CD14-positive monocyte (primary cell): ENCODE measurements around the gene C6orf47. TPM values are rescaled to one million over a fixed set of nuclear protein-coding genes. Genes with fewer than 3 reads are reported as not detected.

Experiments
- DNase-seq, 3 donors: peaks; one replicate each; pipeline ENCODE4 v3.0.0-alpha.2; 2011 to 2022
- H2AFZ ChIP-seq: 2 replicates; pipeline ENCODE4 v1.6.0; 2012; ENCODE audit warnings: mild to moderate bottlenecking, low read depth, low read length, inconsistent platforms; ENCODE audit not compliant: insufficient read depth, poor library complexity, severe bottlenecking
- H3K27ac ChIP-seq, 2 donors: 1 replicate in 1 of 2; 2 replicates in 1 of 2; pipeline ENCODE4 v1.5.1; 2012 to 2013; ENCODE audit warnings: low read length in 2 of 2, control low read depth in 1 of 2, inconsistent platforms in 1 of 2, low read depth in 1 of 2, mild to moderate bottlenecking in 1 of 2
- H3K27me3 ChIP-seq, 2 donors: one replicate each; pipeline versions ENCODE4 v1.6.0 to v1.6.1; 2011 to 2013; ENCODE audit warnings: low read length in 2 of 2; ENCODE audit not compliant: control insufficient read depth in 2 of 2, insufficient read depth in 2 of 2
- H3K36me3 ChIP-seq, 2 donors: replicated peaks in 1 of 2; 1 replicate in 1 of 2; 2 replicates in 1 of 2; pipeline versions ENCODE4 v1.5.1 to v1.6.1; 2012 to 2013; ENCODE audit warnings: low read length in 2 of 2, control low read depth in 1 of 2, inconsistent platforms in 1 of 2, mild to moderate bottlenecking in 1 of 2; ENCODE audit not compliant: insufficient read depth in 2 of 2, control insufficient read depth in 1 of 2
- H3K4me1 ChIP-seq, 2 donors: 1 replicate in 1 of 2; 2 replicates in 1 of 2; pipeline versions ENCODE4 v1.5.1 to v1.6.1; 2012 to 2013; ENCODE audit warnings: low read length in 2 of 2, control low read depth in 1 of 2, inconsistent platforms in 1 of 2, mild to moderate bottlenecking in 1 of 2, moderate library complexity in 1 of 2; ENCODE audit not compliant: insufficient read depth in 2 of 2, control insufficient read depth in 1 of 2
- H3K4me2 ChIP-seq: replicated peaks from 2 replicates; pipeline ENCODE3; 2012; ENCODE audit warnings: low read length, moderate library complexity, mild to moderate bottlenecking; ENCODE audit not compliant: poor library complexity, severe bottlenecking; ENCODE audit errors: extremely low read depth
- H3K4me3 ChIP-seq, 3 experiments: fragments of 200-600 bp in 1 of 3; sonication (generic) in 1 of 3; replicated peaks in 1 of 3; 1 replicate in 2 of 3; 2 replicates in 1 of 3; pipeline ENCODE4 v1.5.1; 2011 to 2013; ENCODE audit warnings: low read length in 3 of 3, mild to moderate bottlenecking in 3 of 3, control low read depth in 2 of 3, low read depth in 2 of 3, inconsistent platforms in 1 of 3, moderate library complexity in 1 of 3
- H3K79me2 ChIP-seq: 2 replicates; pipeline ENCODE4 v1.6.0; 2012; ENCODE audit warnings: mild to moderate bottlenecking, control low read depth, inconsistent platforms, low read length, moderate library complexity; ENCODE audit not compliant: insufficient read depth
- H3K9ac ChIP-seq: 2 replicates; pipeline ENCODE4 v1.6.0; 2017; ENCODE audit warnings: low read length, mild to moderate bottlenecking; ENCODE audit not compliant: insufficient read depth, poor library complexity, severe bottlenecking
- H3K9me3 ChIP-seq, 2 donors: replicated peaks in 1 of 2; 1 replicate in 1 of 2; 2 replicates in 1 of 2; pipeline versions ENCODE4 v1.5.1 to v1.6.1; 2012 to 2013; ENCODE audit warnings: low read length in 2 of 2, control low read depth in 1 of 2; ENCODE audit not compliant: control insufficient read depth in 1 of 2, insufficient read depth in 1 of 2
- H4K20me1 ChIP-seq: 2 replicates; pipeline ENCODE4 v1.6.0; 2012; ENCODE audit warnings: mild to moderate bottlenecking, low read length, control low read depth, moderate library complexity; ENCODE audit not compliant: insufficient read depth
- H3K27ac Mint-ChIP-seq, 7 donors: one replicate each; pipeline ENCODE4 v1.8.0; 2020; ENCODE audit warnings: mild to moderate bottlenecking in 7 of 7, mixed read lengths in 7 of 7, moderate library complexity in 6 of 7, inconsistent platforms in 2 of 7
- H3K27me3 Mint-ChIP-seq, 3 donors: one replicate each; pipeline ENCODE4 v1.8.0; 2021 to 2022; ENCODE audit warnings: low read depth in 3 of 3, mild to moderate bottlenecking in 3 of 3, mixed read lengths in 3 of 3, moderate library complexity in 3 of 3, inconsistent platforms in 1 of 3
- H3K36me3 Mint-ChIP-seq, 2 donors: one replicate each; pipeline ENCODE4 v1.8.0; 2020; ENCODE audit warnings: mixed read lengths in 2 of 2, inconsistent platforms in 1 of 2, mild to moderate bottlenecking in 1 of 2
- H3K4me1 Mint-ChIP-seq: one replicate; pipeline ENCODE4 v1.8.0; 2020; ENCODE audit warnings: mild to moderate bottlenecking, mixed read lengths
- H3K4me3 Mint-ChIP-seq, 2 donors: one replicate each; pipeline ENCODE4 v1.8.0; 2020; ENCODE audit warnings: mild to moderate bottlenecking in 2 of 2, mixed read lengths in 2 of 2, moderate library complexity in 1 of 2
- H3K9me3 Mint-ChIP-seq, 7 donors: one replicate each; pipeline ENCODE4 v1.8.0; 2020 to 2022; ENCODE audit warnings: mixed read lengths in 7 of 7, mild to moderate bottlenecking in 6 of 7, moderate library complexity in 6 of 7, inconsistent platforms in 2 of 7
- CTCF ChIP-seq: fragments of 200-600 bp; IDR thresholded peaks from one replicate; pipeline ENCODE4 v1.8.0; 2022; ENCODE audit warnings: antibody characterized with exemption, mild to moderate bottlenecking
- WGBS: methylation state at CpG from one replicate; pipeline ENCODE4 v1.1.5; 2013; ENCODE audit warnings: missing lambda C conversion rate; ENCODE audit not compliant: insufficient coverage; 5-methylcytosine and 5-hydroxymethylcytosine counted together
- intact Hi-C, 2 donors: fragments of 100-400 bp; cut with micrococcal nuclease; formaldehyde crosslinking; loops; one replicate each; pipeline versions ENCODE4 v1.15.0 to v1.15.1; 2023
- polyA plus RNA-seq, 3 donors: library from polyadenylated mRNA; depleted of rRNA in 1 of 3; unstranded in 2 of 3; stranded (reverse) in 1 of 3; fragments of 300-500 nt in 2 of 3; fragments of >200 nt in 1 of 3; fragmentation: Illumina TruSeq in 2 of 3; gene quantifications; 1 replicate in 2 of 3; 2 replicates in 1 of 3; pipeline ENCODE4 v1.2.3, GENCODE V29; 2012 to 2021

C6orf47 gene
- polyA plus RNA-seq, 3 donors, result 8.0 to 23.4 (median 18.1) TPM

- H3K4me3 ChIP-seq, result no peak overlapping the region
- H3K4me3 Mint-ChIP-seq, result no peak overlapping the region
- no peaks in the 10 kb centered on the region for H3K9me3 ChIP-seq
- H2AFZ ChIP-seq, result no peak overlapping the region
- H3K9me3 Mint-ChIP-seq, result peaks cover 0 to 2% (median 0%) of the 10 kb centered on the region in 7 donors
- H3K27me3 ChIP-seq, result no peaks in the 10 kb centered on the region
- peaks cover 46 to 67% of the 10 kb centered on the region in 2 donors for H3K4me1 ChIP-seq
- H3K4me2 ChIP-seq, result no peak overlapping the region
- intact Hi-C loops, result no loop called here
- H3K4me1 Mint-ChIP-seq, result peaks cover 65% of the 10 kb centered on the region
- H3K27me3 Mint-ChIP-seq, result peaks cover 0 to 6% (median 2%) of the 10 kb centered on the region in 3 donors
- no peak for TF ChIP-seq CTCF
- H4K20me1 ChIP-seq, result peaks cover 26% of the 10 kb centered on the region
- WGBS, result 89% methylated on average over 1 of the region's 6 CpGs
- peaks cover 32 to 56% of the 10 kb centered on the region in 2 donors for H3K36me3 Mint-ChIP-seq
- peaks cover 14 to 45% of the 10 kb centered on the region in 2 donors for H3K36me3 ChIP-seq
- DNase-seq, result no peak
- H3K9ac ChIP-seq, result no peak overlapping the region
- peak overlapping the region in 5 of 7 donors; percentile 33 to 84 (median 38) for H3K27ac Mint-ChIP-seq
- H3K27ac ChIP-seq, result peak overlapping the region in 1 of 2 donors; percentile 53
- peaks cover 82% of the 10 kb centered on the region for H3K79me2 ChIP-seq
These were observed 3.0 kb downstream of the C6orf47 start for GRCh38 chr6:31657406-31658157.

- no peaks in the 10 kb centered on the region for H3K9me3 ChIP-seq
- intact Hi-C loops, result no loop called here
- H3K27ac ChIP-seq, result no peak within 1 kb of the TSS
- H3K9ac ChIP-seq, result no peak within 1 kb of the TSS
- H3K79me2 ChIP-seq, result peaks cover 88% of the 10 kb centered on the region
- WGBS, result 100% methylated on average over 3 of the region's 8 CpGs
- no peak within 1 kb of the TSS for H3K4me2 ChIP-seq
- peaks cover 35% of the 10 kb centered on the region for H4K20me1 ChIP-seq
- no peak within 1 kb of the TSS for H2AFZ ChIP-seq
- TF ChIP-seq CTCF, result no peak
- no peak within 1 kb of the TSS for H3K4me3 ChIP-seq
- DNase-seq, result no peak
- H3K4me1 ChIP-seq, result peaks cover 41 to 59% of the 10 kb centered on the region in 2 donors
- H3K36me3 Mint-ChIP-seq, result peaks cover 30 to 46% of the 10 kb centered on the region in 2 donors
- no peaks in the 10 kb centered on the region for H3K27me3 ChIP-seq
- peak within 1 kb of the TSS in 5 of 7 donors; percentile 15 to 83 (median 46) for H3K27ac Mint-ChIP-seq
- H3K4me1 Mint-ChIP-seq, result peaks cover 59% of the 10 kb centered on the region
- no peak within 1 kb of the TSS for H3K4me3 Mint-ChIP-seq
- peaks cover 0 to 2% (median 0%) of the 10 kb centered on the region in 7 donors for H3K9me3 Mint-ChIP-seq
- H3K36me3 ChIP-seq, result peaks cover 10 to 42% of the 10 kb centered on the region in 2 donors
- H3K27me3 Mint-ChIP-seq, result peaks cover 0 to 10% (median 5%) of the 10 kb centered on the region in 3 donors
These were observed 5.0 kb downstream of the C6orf47 start, which contains the start of gene APOM for GRCh38 chr6:31655349-31656237. TSS of gene APOM (plus strand) at chr6:31655894. CDS start at chr6:31655967, 73 bp downstream.
